Measurements from ENCODE around the gene OR4D10.

- TF ChIP-seq ZBTB33 (IDR thresholded peaks at IDR 0.05; ENCODE audit: borderline replicate concordance, low read depth) = no peak
- no peak for TF ChIP-seq JUND (IDR thresholded peaks at IDR 0.05)
- no peak for TF ChIP-seq IRF3 (IDR thresholded peaks at IDR 0.05; ENCODE audit: low read depth, low read length)
- no peak for TF ChIP-seq RCOR1 (IDR thresholded peaks at IDR 0.05; ENCODE audit: low read length)
- no peak for TF ChIP-seq RXRA (IDR thresholded peaks at IDR 0.05; ENCODE audit: borderline replicate concordance, low read depth)
- TF ChIP-seq CTCF (IDR thresholded peaks at IDR 0.05) = no peak
- TF ChIP-seq GATA2 (CRISPR knock-in tag; IDR thresholded peaks at IDR 0.05) = no peak
- no peak for TF ChIP-seq GABPA (IDR thresholded peaks at IDR 0.05; ENCODE audit: low read depth)
- TF ChIP-seq EZH2phosphoT487 (IDR thresholded peaks at IDR 0.05; ENCODE audit: borderline replicate concordance, low read depth) = no peak
Measured at GRCh38 chr11:59427068-59427382, 46.1 kb upstream of the OR4D10 start.
